ENCODE data around the gene MALL. TPM values are rescaled to one million over a fixed set of nuclear protein-coding genes. Genes with fewer than 3 reads are reported as not detected.
A peak's percentile ranks its signal among the peaks of the same experiment; 100 is the strongest.

The MALL gene
- total RNA-seq, 1 donor, result 5.1 TPM

GRCh38 chr2:110130757-110131156 lies 15.1 kb upstream of the MALL start:
- no peak for DNase-seq (ENCODE audit: insufficient read length, low spot score, missing footprints)
- no peaks in the 10 kb centered on the region for H3K79me2 ChIP-seq (ENCODE audit: insufficient read depth, low read length)
- no peak overlapping the region for H3K27ac ChIP-seq (ENCODE audit: low read depth, low read length)
- no peaks in the 10 kb centered on the region for H3K9me3 ChIP-seq (ENCODE audit: low read depth, low read length)
- H4K20me1 ChIP-seq (ENCODE audit: insufficient read depth, low read length), result no peaks in the 10 kb centered on the region
- H3K4me1 ChIP-seq (ENCODE audit: insufficient read depth, low read length), result peaks cover 11% of the 10 kb centered on the region
- H2AFZ ChIP-seq (ENCODE audit: low read length), result no peak overlapping the region
- no peaks in the 10 kb centered on the region for H3K36me3 ChIP-seq (ENCODE audit: insufficient read depth, low read length)
- H3K4me2 ChIP-seq (ENCODE audit: insufficient read depth, low read length), result no peak overlapping the region
- no peaks in the 10 kb centered on the region for H3K27me3 ChIP-seq (ENCODE audit: insufficient read depth, low read length)
- no peak overlapping the region for H3K4me3 ChIP-seq (ENCODE audit: insufficient read depth, low read length)
- TF ChIP-seq CTCF (IDR thresholded peaks at IDR 0.05; ENCODE audit: extremely low read depth, low read depth, low read length), result no peak

- H3K4me1 ChIP-seq (ENCODE audit: insufficient read depth, low read length), result peaks cover 24% of the 10 kb centered on the region
- H3K9me3 ChIP-seq (ENCODE audit: low read depth, low read length), result no peaks in the 10 kb centered on the region
- H3K36me3 ChIP-seq (ENCODE audit: insufficient read depth, low read length), result no peaks in the 10 kb centered on the region
- no peak overlapping the region for H3K4me3 ChIP-seq (ENCODE audit: insufficient read depth, low read length)
- no peak overlapping the region for H3K4me2 ChIP-seq (ENCODE audit: insufficient read depth, low read length)
- H3K27me3 ChIP-seq (ENCODE audit: insufficient read depth, low read length), result no peaks in the 10 kb centered on the region
- H3K27ac ChIP-seq (ENCODE audit: low read depth, low read length), result no peak overlapping the region
- H4K20me1 ChIP-seq (ENCODE audit: insufficient read depth, low read length), result no peaks in the 10 kb centered on the region
- no peak overlapping the region for H2AFZ ChIP-seq (ENCODE audit: low read length)
- TF ChIP-seq CTCF (IDR thresholded peaks at IDR 0.05; ENCODE audit: extremely low read depth, low read depth, low read length), result no peak
- DNase-seq (ENCODE audit: insufficient read length, low spot score, missing footprints), result no peak
- H3K79me2 ChIP-seq (ENCODE audit: insufficient read depth, low read length), result no peaks in the 10 kb centered on the region
Measured at GRCh38 chr2:110126906-110127305, 11.3 kb upstream of the MALL start.

- no peak for TF ChIP-seq CTCF (IDR thresholded peaks at IDR 0.05; ENCODE audit: extremely low read depth, low read depth, low read length)
- Histone ChIP-seq H3K4me1 (ENCODE audit: insufficient read depth, low read length) (peaks cover 24% of the 10 kb centered on the region), H3K9me3 (ENCODE audit: low read depth, low read length) (no peaks in the 10 kb centered on the region), H3K4me3 (ENCODE audit: insufficient read depth, low read length) (no peak overlapping the region), H3K27ac (ENCODE audit: low read depth, low read length) (peak overlapping the region; percentile 72), H3K4me2 (ENCODE audit: insufficient read depth, low read length) (peak overlapping the region; percentile 15), H4K20me1 (ENCODE audit: insufficient read depth, low read length) (no peaks in the 10 kb centered on the region), H3K79me2 (ENCODE audit: insufficient read depth, low read length) (no peaks in the 10 kb centered on the region), H3K36me3 (ENCODE audit: insufficient read depth, low read length) (no peaks in the 10 kb centered on the region), H3K27me3 (ENCODE audit: insufficient read depth, low read length) (no peaks in the 10 kb centered on the region), H2AFZ (ENCODE audit: low read length) (peak overlapping the region; percentile 23)
- DNase-seq (ENCODE audit: insufficient read length, low spot score, missing footprints), result no peak
Measured at GRCh38 chr2:110126086-110126773, 10.6 kb upstream of the MALL start.

GRCh38 chr2:110124939-110125691 lies 9.5 kb upstream of the MALL start:
- no peak for TF ChIP-seq CTCF (IDR thresholded peaks at IDR 0.05; ENCODE audit: extremely low read depth, low read depth, low read length)
- Histone ChIP-seq H3K4me2 (ENCODE audit: insufficient read depth, low read length) (peak overlapping the region; percentile 15), H3K27me3 (ENCODE audit: insufficient read depth, low read length) (no peaks in the 10 kb centered on the region), H4K20me1 (ENCODE audit: insufficient read depth, low read length) (no peaks in the 10 kb centered on the region), H3K36me3 (ENCODE audit: insufficient read depth, low read length) (no peaks in the 10 kb centered on the region), H3K27ac (ENCODE audit: low read depth, low read length) (peak overlapping the region; percentile 72), H3K4me3 (ENCODE audit: insufficient read depth, low read length) (no peak overlapping the region), H2AFZ (ENCODE audit: low read length) (peak overlapping the region; percentile 23), H3K9me3 (ENCODE audit: low read depth, low read length) (no peaks in the 10 kb centered on the region), H3K79me2 (ENCODE audit: insufficient read depth, low read length) (no peaks in the 10 kb centered on the region), H3K4me1 (ENCODE audit: insufficient read depth, low read length) (peaks cover 29% of the 10 kb centered on the region)
- no peak for DNase-seq (ENCODE audit: insufficient read length, low spot score, missing footprints)

Measured in osteoblast (primary cell).